GM21381 (cell line): ENCODE measurements around the gene ESF1.
A peak's percentile ranks its signal among the peaks of the same experiment; 100 is the strongest.
"Not testable (repeated sequence)": the region's sequence is repeated elsewhere in the genome, so short reads cannot be mapped to it uniquely, and the experiment has no call there.

Experiments
- ATAC-seq: cut with Tn5 transposase; IDR thresholded peaks from one replicate; pipeline ENCODE4 v1.9.1; 2021; ENCODE audit warnings: mild to moderate bottlenecking, moderate library complexity; ENCODE audit not compliant: unreplicated experiment

The ESF1 gene

GRCh38 chr20:13739731-13740649 lies 44.7 kb downstream of the ESF1 start:
- ATAC-seq, result no peak

- not testable (repeated sequence) for ATAC-seq
Observed at GRCh38 chr20:13738187-13738586, 46.5 kb downstream of the ESF1 start.

GRCh38 chr20:13736436-13737191 lies 48.1 kb downstream of the ESF1 start:
- ATAC-seq, result no peak

GRCh38 chr20:13735826-13736225 lies 48.9 kb downstream of the ESF1 start:
- ATAC-seq, result no peak

- no peak for ATAC-seq
Observed at GRCh38 chr20:13723011-13723410, 61.7 kb downstream of the ESF1 start.

- peak; percentile 20 for ATAC-seq
Observed at GRCh38 chr20:13718171-13718570, 66.5 kb downstream of the ESF1 start.

- peak; percentile 82 for ATAC-seq
Observed at GRCh38 chr20:13717631-13718044, 67.1 kb downstream of the ESF1 start.

- no peak for ATAC-seq
Observed at GRCh38 chr20:13715171-13715570, 69.5 kb downstream of the ESF1 start.

GRCh38 chr20:13708234-13708633 lies 76.5 kb downstream of the ESF1 start:
- ATAC-seq, result no peak

GRCh38 chr20:13703265-13703664 lies 81.5 kb downstream of the ESF1 start:
- ATAC-seq, result no peak

- no peak for ATAC-seq
Observed at GRCh38 chr20:13701486-13701885, 83.2 kb downstream of the ESF1 start.

GRCh38 chr20:13700761-13701160 lies 84.0 kb downstream of the ESF1 start:
- no peak for ATAC-seq

- ATAC-seq, result no peak
Observed at GRCh38 chr20:13694420-13695150, 90.1 kb downstream of the ESF1 start.

- ATAC-seq, result no peak
Observed at GRCh38 chr20:13692802-13693736, 91.7 kb downstream of the ESF1 start.

GRCh38 chr20:13690943-13691342 lies 93.8 kb downstream of the ESF1 start:
- no peak for ATAC-seq

- no peak for ATAC-seq
Observed at GRCh38 chr20:13687815-13688214, 96.9 kb downstream of the ESF1 start.

GRCh38 chr20:13685623-13686022 lies 99.1 kb downstream of the ESF1 start:
- ATAC-seq, result no peak

- peak; percentile 73 for ATAC-seq
Observed at GRCh38 chr20:13684566-13685222, 100.0 kb downstream of the ESF1 start.

- no peak for ATAC-seq
Observed at GRCh38 chr20:13683833-13684232, 100.9 kb downstream of the ESF1 start.
